MM.1S (cell line): ENCODE measurements around the gene RPTOR.

Experiments used
- DNase-seq: peaks from one replicate; pipeline ENCODE4 v3.0.0-alpha.2; 2015
- H2AFZ ChIP-seq: fragments of 300-600 bp; sonication (generic); 2 replicates; pipeline ENCODE4 v1.6.0; 2016; ENCODE audit warnings: antibody characterized with exemption, low read length
- H3F3A ChIP-seq: fragments of 300-600 bp; sonication (generic); 2 replicates; pipeline ENCODE4 v1.6.1; 2016; ENCODE audit warnings: mild to moderate bottlenecking, antibody characterized with exemption, low read length, moderate library complexity, mixed read lengths; ENCODE audit not compliant: insufficient read depth
- H3K27ac ChIP-seq: fragments of 300-600 bp; sonication (generic); 2 replicates; pipeline ENCODE4 v1.5.1; 2016; ENCODE audit warnings: mild to moderate bottlenecking, low read length
- H3K27me3 ChIP-seq: fragments of 300-600 bp; sonication (generic); replicated peaks from 2 replicates; pipeline ENCODE4 v1.6.0; 2016; ENCODE audit warnings: low read length; ENCODE audit not compliant: insufficient read depth
- H3K36me3 ChIP-seq: fragments of 300-600 bp; sonication (generic); replicated peaks from 2 replicates; pipeline ENCODE4 v1.6.1; 2016; ENCODE audit warnings: mild to moderate bottlenecking, low read length, mixed read lengths; ENCODE audit not compliant: insufficient read depth
- H3K4me1 ChIP-seq: fragments of 300-600 bp; sonication (generic); 2 replicates; pipeline ENCODE4 v1.6.1; 2016; ENCODE audit warnings: low read length, mixed read lengths
- H3K4me2 ChIP-seq: fragments of 300-600 bp; sonication (generic); 2 replicates; pipeline ENCODE4 v1.6.0; 2016; ENCODE audit warnings: low read depth, low read length
- H3K4me3 ChIP-seq: fragments of 300-600 bp; sonication (generic); 2 replicates; pipeline ENCODE4 v1.5.1; 2016; ENCODE audit warnings: low read length, mixed read lengths
- H3K79me2 ChIP-seq: fragments of 300-600 bp; sonication (generic); 2 replicates; pipeline ENCODE4 v1.6.1; 2016; ENCODE audit warnings: mixed run types, low read length, mixed read lengths
- H3K9ac ChIP-seq: fragments of 300-600 bp; sonication (generic); 2 replicates; pipeline ENCODE4 v1.6.1; 2016; ENCODE audit warnings: low read length, mixed read lengths
- H3K9me2 ChIP-seq: fragments of 300-600 bp; sonication (generic); replicated peaks from 2 replicates; pipeline ENCODE4 v1.6.1; 2016; ENCODE audit warnings: mild to moderate bottlenecking, low read length, mixed read lengths; ENCODE audit not compliant: insufficient read depth
- H3K9me3 ChIP-seq: fragments of 300-600 bp; sonication (generic); replicated peaks from 2 replicates; pipeline ENCODE4 v1.6.1; 2016; ENCODE audit warnings: mild to moderate bottlenecking, low read length, mixed read lengths; ENCODE audit not compliant: insufficient read depth
- H4K20me1 ChIP-seq: fragments of 300-600 bp; sonication (generic); 2 replicates; pipeline ENCODE4 v1.6.1; 2016; ENCODE audit warnings: mild to moderate bottlenecking, low read length, moderate library complexity, mixed read lengths; ENCODE audit not compliant: insufficient read depth
- CTCF ChIP-seq: fragments of 300-600 bp; sonication (generic); IDR thresholded peaks from 2 replicates; pipeline ENCODE4 v1.5.1; 2016; ENCODE audit warnings: antibody characterized with exemption, low read length, mixed read lengths
- EZH2 ChIP-seq: fragments of 300-600 bp; sonication (generic); optimal IDR thresholded peaks from 2 replicates; pipeline ENCODE3; 2017; ENCODE audit warnings: low read depth, mild to moderate bottlenecking, antibody characterized with exemption, low read length, mixed read lengths
- EZH2phosphoT487 ChIP-seq: fragments of 300-600 bp; sonication (generic); IDR thresholded peaks from 2 replicates; pipeline ENCODE4 v1.6.1; 2018; ENCODE audit warnings: antibody characterized with exemption, low read length

The RPTOR gene

DNA sequence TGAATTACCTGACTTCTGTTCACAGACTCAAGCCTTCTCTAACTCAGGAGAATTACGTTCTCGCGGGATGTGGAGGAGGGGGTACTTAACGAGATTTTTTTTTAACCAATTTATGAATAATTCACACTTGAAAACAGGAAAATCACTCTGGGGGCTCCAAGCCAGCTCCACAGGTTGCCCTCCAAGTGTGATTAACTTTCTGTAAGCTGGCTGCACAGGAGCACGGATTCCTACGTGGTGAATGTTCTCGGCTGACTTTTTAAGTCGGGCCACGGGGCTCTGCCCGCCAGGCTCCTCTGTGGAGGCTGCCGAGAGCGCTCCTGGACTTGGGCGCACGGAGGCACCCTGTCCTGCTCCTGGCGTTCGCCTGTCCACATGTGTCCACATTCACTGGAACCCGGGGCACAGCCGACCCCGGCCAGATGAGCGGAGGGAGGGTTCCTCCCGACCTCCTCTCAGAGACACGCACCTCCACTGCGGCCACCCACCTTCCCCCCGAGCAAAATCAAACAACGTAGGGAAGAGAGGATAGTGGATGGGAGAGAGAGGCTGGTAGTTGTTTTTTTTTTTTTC is 299.9 kb downstream of the RPTOR start:
- TF ChIP-seq EZH2 = no peak
- TF ChIP-seq EZH2phosphoT487 = no peak
- no peak for TF ChIP-seq CTCF

DNA sequence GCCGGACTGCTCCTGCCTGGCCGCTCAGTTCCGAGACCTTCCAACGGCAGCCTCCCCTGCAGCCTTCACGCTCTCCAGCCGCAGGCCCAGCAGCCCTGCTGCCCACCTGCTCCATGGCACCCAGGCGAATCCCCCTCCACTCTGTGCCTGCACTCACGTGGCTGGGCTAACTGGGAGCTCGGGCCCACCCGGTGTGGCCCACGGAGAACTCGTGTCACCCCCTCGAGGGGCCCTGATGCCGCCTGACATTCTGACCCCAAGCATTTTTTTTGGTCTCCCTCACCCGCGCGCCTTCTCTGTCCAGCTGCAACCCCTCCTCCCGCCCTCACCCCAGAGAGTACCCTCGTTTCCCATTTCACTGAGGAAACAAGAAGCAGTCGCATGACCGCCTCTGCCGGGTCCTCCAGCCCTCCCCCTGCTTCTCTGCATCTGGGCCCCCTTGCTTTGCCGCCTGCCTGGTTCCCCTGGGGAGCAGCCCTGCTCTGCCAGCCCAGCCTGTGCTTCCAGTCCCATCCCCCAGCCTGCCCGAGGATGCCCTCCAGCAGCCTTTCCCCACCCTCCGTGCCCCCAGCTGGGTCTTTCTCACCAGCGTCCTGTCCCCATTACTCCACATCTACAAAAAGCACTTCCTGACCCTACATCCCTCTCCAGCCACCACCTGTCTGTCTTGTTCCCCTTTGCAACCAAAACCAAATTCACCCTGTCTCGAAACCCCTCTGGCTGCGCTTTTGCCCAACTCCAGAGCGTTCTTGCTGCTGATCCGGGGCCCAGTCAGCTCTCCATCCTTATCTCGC is 300.6 kb downstream of the RPTOR start:
- Histone ChIP-seq H3K4me2 (no peak overlapping the region), H3K27ac (no peak overlapping the region), H3K4me3 (no peak overlapping the region), H3K79me2 (no peaks in the 10 kb centered on the region), H3K4me1 (peaks cover 22% of the 10 kb centered on the region), H3K9ac (no peak overlapping the region), H3K9me3 (no peaks in the 10 kb centered on the region), H4K20me1 (no peaks in the 10 kb centered on the region), H3F3A (peaks cover 5% of the 10 kb centered on the region; the same call in 1 of the 2 replicates), H3K27me3 (no peaks in the 10 kb centered on the region), H2AFZ (no peak overlapping the region), H3K9me2 (no peaks in the 10 kb centered on the region), H3K36me3 (no peaks in the 10 kb centered on the region)
- no peak for DNase-seq
- TF ChIP-seq CTCF (no peak), EZH2 (no peak), EZH2phosphoT487 (no peak)

More for the DNA sequence above, 299.9 kb downstream of the RPTOR start:
- no peak overlapping the region for H2AFZ ChIP-seq
- no peak overlapping the region for H3K9ac ChIP-seq
- H4K20me1 ChIP-seq = no peaks in the 10 kb centered on the region
- no peak overlapping the region for H3K4me3 ChIP-seq
- no peaks in the 10 kb centered on the region for H3K9me3 ChIP-seq
- H3K9me2 ChIP-seq = no peaks in the 10 kb centered on the region
- DNase-seq = no peak
- no peaks in the 10 kb centered on the region for H3K27me3 ChIP-seq
- peaks cover 5% of the 10 kb centered on the region; the same call in 1 of the 2 replicates for H3F3A ChIP-seq
- H3K79me2 ChIP-seq = no peaks in the 10 kb centered on the region
- H3K36me3 ChIP-seq = no peaks in the 10 kb centered on the region
- H3K4me2 ChIP-seq = no peak overlapping the region
- no peak overlapping the region for H3K27ac ChIP-seq
- H3K4me1 ChIP-seq = peaks cover 22% of the 10 kb centered on the region

DNA sequence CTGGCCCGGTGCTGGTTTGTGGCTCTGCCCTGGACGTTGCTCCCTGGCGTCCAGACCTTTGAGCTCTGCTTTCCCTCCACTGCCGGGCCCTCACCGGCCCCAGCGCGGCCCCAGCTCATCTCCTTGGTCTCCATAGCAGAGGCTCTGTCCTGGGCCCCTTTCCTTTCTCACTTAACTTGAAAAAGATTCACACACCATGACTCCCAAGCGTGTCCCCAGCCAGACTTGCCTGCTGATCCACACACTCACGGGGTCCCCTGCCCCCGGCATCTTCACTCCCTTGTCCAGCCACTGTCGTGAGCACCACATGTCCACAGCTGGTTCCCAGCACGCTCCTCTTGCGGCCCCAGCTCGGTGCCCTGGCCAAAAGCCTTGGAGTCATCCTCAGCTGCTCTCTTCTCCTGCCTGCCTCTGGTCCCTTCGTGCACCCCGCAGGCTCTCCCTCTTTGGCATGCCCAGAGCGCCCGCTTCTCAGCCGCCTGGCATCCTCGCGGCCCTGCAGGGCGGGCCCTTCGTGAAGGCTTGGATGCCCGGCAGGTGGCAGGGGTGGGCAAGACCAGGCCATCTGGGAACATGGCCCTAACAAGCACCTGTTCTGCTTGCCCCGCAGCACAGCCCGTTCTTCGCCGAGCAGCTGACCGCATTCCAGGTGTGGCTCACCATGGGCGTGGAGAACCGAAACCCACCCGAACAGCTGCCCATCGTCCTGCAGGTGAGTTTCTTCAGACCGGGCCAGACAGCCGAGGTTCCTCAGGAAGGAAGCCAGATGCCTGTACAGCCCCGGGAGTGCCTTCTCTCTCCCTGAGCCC is 301.4 kb downstream of the RPTOR start:
- Histone ChIP-seq H3F3A (peaks cover 5% of the 10 kb centered on the region; the same call in 1 of the 2 replicates), H2AFZ (no peak overlapping the region), H4K20me1 (no peaks in the 10 kb centered on the region), H3K4me1 (peaks cover 22% of the 10 kb centered on the region), H3K9me2 (no peaks in the 10 kb centered on the region), H3K4me2 (peak overlapping the region; percentile 39), H3K36me3 (no peaks in the 10 kb centered on the region), H3K4me3 (no peak overlapping the region), H3K9me3 (no peaks in the 10 kb centered on the region), H3K27ac (peak overlapping the region; percentile 41; the same call in 1 of the 2 replicates), H3K79me2 (no peaks in the 10 kb centered on the region), H3K9ac (0 out of 2 replicates have a peak overlapping the region, but pooled peaks have one; percentile 1), H3K27me3 (no peaks in the 10 kb centered on the region)
- DNase-seq = peak; percentile 94
- TF ChIP-seq EZH2 (no peak), EZH2phosphoT487 (no peak), CTCF (peak; percentile 79)
